H9 (cell line): ENCODE data around the gene TTC28. TPM values are rescaled to one million over a fixed set of nuclear protein-coding genes. Genes with fewer than 3 reads are reported as not detected.

ENCODE experiments used
- DNase-seq: peaks from one replicate; pipeline ENCODE4 v3.0.0-alpha.2; 2017
- H2AFZ ChIP-seq: one replicate; pipeline ENCODE4 v1.6.1; 2013; ENCODE audit warnings: mild to moderate bottlenecking, low read length, control low read depth, moderate library complexity
- H2AK5ac ChIP-seq: 2 replicates; pipeline ENCODE4 v1.6.1; 2013; ENCODE audit warnings: low read length, control low read depth, mixed read lengths; ENCODE audit not compliant: insufficient read length
- H2BK120ac ChIP-seq: one replicate; pipeline ENCODE4 v1.6.1; 2013; ENCODE audit warnings: low read depth, mild to moderate bottlenecking, low read length, control low read depth, inconsistent platforms; ENCODE audit not compliant: poor library complexity, severe bottlenecking
- H2BK12ac ChIP-seq: 2 replicates; pipeline ENCODE4 v1.6.1; 2013; ENCODE audit warnings: low read length, control low read depth, mixed read lengths, low read depth; ENCODE audit not compliant: insufficient read length
- H2BK15ac ChIP-seq: 2 replicates; pipeline ENCODE4 v1.6.1; 2013; ENCODE audit warnings: low read depth, low read length, control low read depth
- H2BK20ac ChIP-seq: one replicate; pipeline ENCODE4 v1.6.1; 2013; ENCODE audit warnings: low read depth, mild to moderate bottlenecking, low read length, control low read depth, inconsistent platforms; ENCODE audit not compliant: poor library complexity, severe bottlenecking
- H2BK5ac ChIP-seq: 2 replicates; pipeline ENCODE4 v1.6.1; 2013; ENCODE audit warnings: low read length, control low read depth, mixed read lengths; ENCODE audit not compliant: insufficient read length
- H3K14ac ChIP-seq: 2 replicates; pipeline ENCODE4 v1.6.1; 2013; ENCODE audit warnings: low read length, control low read depth; ENCODE audit not compliant: insufficient read depth
- H3K18ac ChIP-seq: 2 replicates; pipeline ENCODE4 v1.6.1; 2013; ENCODE audit warnings: low read depth, mild to moderate bottlenecking, mixed read lengths, low read length, control low read depth; ENCODE audit not compliant: insufficient read length
- H3K23ac ChIP-seq: 2 replicates; pipeline ENCODE4 v1.6.1; 2013; ENCODE audit warnings: low read length, control low read depth, mixed read lengths, low read depth; ENCODE audit not compliant: insufficient read length
- H3K23me2 ChIP-seq: 2 replicates; pipeline ENCODE4 v1.6.1; 2013; ENCODE audit warnings: low read depth, mild to moderate bottlenecking, mixed read lengths, low read length, control low read depth; ENCODE audit not compliant: insufficient read length, poor library complexity, severe bottlenecking
- H3K27ac ChIP-seq: 2 replicates; pipeline ENCODE4 v1.5.1; 2013; ENCODE audit warnings: low read length, control low read depth, mixed read lengths, low read depth; ENCODE audit not compliant: insufficient read length
- H3K27me3 ChIP-seq: 2 replicates; pipeline ENCODE4 v1.6.1; 2013; ENCODE audit warnings: low read length, control low read depth, inconsistent platforms; ENCODE audit not compliant: insufficient read depth
- H3K4ac ChIP-seq: 2 replicates; pipeline ENCODE4 v1.6.1; 2013; ENCODE audit warnings: low read depth, mild to moderate bottlenecking, control low read depth, inconsistent platforms, low read length, moderate library complexity
- H3K4me1 ChIP-seq: 2 replicates; pipeline ENCODE4 v1.6.1; 2013; ENCODE audit warnings: low read length, control low read depth, inconsistent platforms; ENCODE audit not compliant: insufficient read depth
- H3K4me2 ChIP-seq: 2 replicates; pipeline ENCODE4 v1.6.1; 2013; ENCODE audit warnings: low read length, control low read depth, mixed read lengths; ENCODE audit not compliant: insufficient read length, insufficient read depth
- H3K56ac ChIP-seq: 2 replicates; pipeline ENCODE4 v1.6.1; 2013; ENCODE audit warnings: low read depth, mild to moderate bottlenecking, mixed read lengths, low read length, control low read depth; ENCODE audit not compliant: insufficient read length
- H3K79me1 ChIP-seq: 2 replicates; pipeline ENCODE4 v1.6.1; 2013; ENCODE audit warnings: low read depth, mild to moderate bottlenecking, moderate library complexity, low read length, control low read depth, inconsistent platforms; ENCODE audit not compliant: insufficient read depth, poor library complexity, severe bottlenecking
- H3K79me2 ChIP-seq: 2 replicates; pipeline ENCODE4 v1.6.1; 2013; ENCODE audit warnings: low read length, control low read depth, inconsistent platforms; ENCODE audit not compliant: insufficient read depth
- H3K9ac ChIP-seq: 2 replicates; pipeline ENCODE4 v1.6.1; 2013; ENCODE audit warnings: low read length, control low read depth, mixed read lengths; ENCODE audit not compliant: insufficient read length; ENCODE audit errors: extremely low read depth
- H3K9me3 ChIP-seq: one replicate; pipeline ENCODE4 v1.6.1; 2013; ENCODE audit warnings: low read depth, low read length, inconsistent platforms; ENCODE audit not compliant: control insufficient read depth
- H3T11ph ChIP-seq: one replicate; pipeline ENCODE4 v1.6.1; 2013; ENCODE audit warnings: mild to moderate bottlenecking, low read length, control low read depth, inconsistent platforms
- H4K20me1 ChIP-seq: one replicate; pipeline ENCODE4 v1.6.1; 2013; ENCODE audit not compliant: control insufficient read depth, insufficient read length, insufficient read depth
- H4K5ac ChIP-seq: 2 replicates; pipeline ENCODE4 v1.6.1; 2013; ENCODE audit warnings: low read depth, mild to moderate bottlenecking, mixed read lengths, low read length, control low read depth; ENCODE audit not compliant: insufficient read length
- H4K8ac ChIP-seq: replicated peaks from 2 replicates; pipeline ENCODE4 v1.6.1; 2013; ENCODE audit warnings: low read length, control low read depth, mixed read lengths, low read depth; ENCODE audit not compliant: insufficient read length
- H4K91ac ChIP-seq: 2 replicates; pipeline ENCODE4 v1.6.1; 2013; ENCODE audit warnings: low read depth, mild to moderate bottlenecking, moderate library complexity, mixed read lengths, low read length, control low read depth; ENCODE audit not compliant: insufficient read length
- H3K27ac Mint-ChIP-seq, 3 experiments: 2 replicates in 2 of 3; 3 replicates in 1 of 3; pipeline ENCODE4 v1.8.0; 2020 to 2021; ENCODE audit warnings: mixed read lengths in 3 of 3, mild to moderate bottlenecking in 1 of 3, moderate library complexity in 1 of 3
- H3K27me3 Mint-ChIP-seq: 2 replicates; pipeline ENCODE4 v1.8.0; 2021; ENCODE audit warnings: low read depth, mild to moderate bottlenecking, moderate library complexity, mixed read lengths
- H3K36me3 Mint-ChIP-seq, 3 experiments: 2 replicates in 2 of 3; 3 replicates in 1 of 3; pipeline ENCODE4 v1.8.0; 2020 to 2021; ENCODE audit warnings: low read depth in 3 of 3, mixed read lengths in 3 of 3; ENCODE audit not compliant: insufficient read depth in 1 of 3
- H3K4me1 Mint-ChIP-seq, 2 experiments: 2 replicates each; pipeline ENCODE4 v1.8.0; 2020; ENCODE audit warnings: mixed read lengths in 2 of 2
- H3K4me3 Mint-ChIP-seq, 2 experiments: 2 replicates in 1 of 2; 3 replicates in 1 of 2; pipeline ENCODE4 v1.8.0; 2020 to 2021; ENCODE audit warnings: mild to moderate bottlenecking in 2 of 2, mixed read lengths in 2 of 2, moderate library complexity in 1 of 2
- H3K9me3 Mint-ChIP-seq, 2 experiments: 2 replicates in 1 of 2; 3 replicates in 1 of 2; pipeline ENCODE4 v1.8.0; 2020; ENCODE audit warnings: mild to moderate bottlenecking in 2 of 2, mixed read lengths in 2 of 2, moderate library complexity in 1 of 2
- CTCF ChIP-seq: fragments of 200-600 bp; sonication (generic); conservative IDR thresholded peaks from 3 replicates; pipeline ENCODE4 v1.8.0; 2021; ENCODE audit warnings: antibody characterized with exemption, mild to moderate bottlenecking
- WGBS: extraction: QIAGEN DNeasy Blood & Tissue Kit; methylation state at CpG from one replicate; pipeline ENCODE4 v1.1.7; 2013; ENCODE audit warnings: missing lambda C conversion rate, low lambda C conversion rate, mixed read lengths; ENCODE audit not compliant: insufficient read length; ENCODE audit errors: extremely low coverage; 5-methylcytosine and 5-hydroxymethylcytosine counted together
- total RNA-seq: library from RNA; stranded (reverse); gene quantifications from 2 replicates; pipeline ENCODE4 v1.2.1, GENCODE V29; 2021

Gene TTC28
- total RNA-seq, 1 experiment from 2014 or later = 13.6 TPM

DNA sequence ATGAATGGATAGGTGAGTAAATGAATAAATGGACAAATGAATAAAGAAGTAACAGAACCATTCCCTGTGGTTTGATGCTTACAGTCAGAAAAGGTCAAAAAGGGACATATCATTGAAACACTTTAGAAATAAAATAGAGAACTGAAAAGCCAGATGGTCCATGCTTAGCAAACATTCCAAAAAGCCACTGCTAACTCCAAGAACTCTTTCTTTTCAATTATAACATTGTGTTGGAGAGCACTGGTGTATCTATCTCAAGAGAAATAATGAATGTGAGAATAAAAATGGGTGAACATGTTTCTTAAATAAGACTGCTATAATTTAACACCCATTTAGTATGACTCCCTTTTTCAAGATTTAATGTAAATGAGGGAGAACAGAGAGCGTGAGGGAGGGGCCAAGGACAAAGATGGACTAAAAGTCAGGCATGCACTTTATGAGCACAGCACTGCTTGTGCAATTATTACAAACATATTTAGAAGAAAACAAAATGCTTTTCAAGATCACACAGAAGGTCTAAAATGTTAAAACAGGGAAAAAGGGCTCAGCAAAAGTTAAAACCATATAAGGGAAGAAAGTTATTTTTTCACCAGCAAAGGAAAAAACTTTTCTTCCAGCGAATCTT lies 536.3 kb downstream of the TTC28 start:
- H3K9me3 Mint-ChIP-seq = no peaks in the 10 kb centered on the region
- no peak for DNase-seq
- Histone ChIP-seq H2BK20ac (no peak overlapping the region), H3K79me1 (no peaks in the 10 kb centered on the region), H2BK15ac (no peak overlapping the region), H3K23ac (no peak overlapping the region), H3K9me3 (no peaks in the 10 kb centered on the region), H4K91ac (no peak overlapping the region), H3K27ac (no peak overlapping the region), H3K27me3 (no peaks in the 10 kb centered on the region), H2AFZ (no peak overlapping the region), H3K4me2 (no peak overlapping the region), H2BK120ac (no peak overlapping the region), H3T11ph (no peak overlapping the region), H3K4me1 (no peaks in the 10 kb centered on the region; the same call in 1 of the 2 replicates), H3K4ac (no peak overlapping the region), H2BK5ac (no peak overlapping the region), H3K9ac (no peak overlapping the region), H3K23me2 (no peaks in the 10 kb centered on the region), H4K20me1 (no peaks in the 10 kb centered on the region), H3K79me2 (no peaks in the 10 kb centered on the region), H3K14ac (no peak overlapping the region), H4K5ac (no peak overlapping the region), H3K18ac (no peak overlapping the region), H4K8ac (no peak overlapping the region), H2BK12ac (no peak overlapping the region), H2AK5ac (no peak overlapping the region), H3K56ac (no peak overlapping the region)
- H3K27me3 Mint-ChIP-seq = no peaks in the 10 kb centered on the region
- no peaks in the 10 kb centered on the region for H3K36me3 Mint-ChIP-seq
- no peak for TF ChIP-seq CTCF
- no CpG with 5 or more reads among the region's 2 CpGs for WGBS
- no peak overlapping the region; a peak in 1 of 7 replicates for H3K27ac Mint-ChIP-seq
- no peak overlapping the region for H3K4me3 Mint-ChIP-seq
- H3K4me1 Mint-ChIP-seq = peaks cover 25 to 42% of the 10 kb centered on the region in 2 experiments
